Astrocyte of the spinal cord (primary cell): ENCODE measurements around the gene GRM4.

ENCODE experiments used
- DNase-seq: peaks from one replicate; pipeline ENCODE4 v3.0.0; 2011; ENCODE audit warnings: low read depth, low spot score
- H3K4me3 ChIP-seq: 2 replicates; pipeline ENCODE4 v1.5.1; 2011; ENCODE audit warnings: low read depth, mild to moderate bottlenecking, low read length, moderate library complexity
- CTCF ChIP-seq: IDR thresholded peaks from 2 replicates; pipeline ENCODE4 v1.5.1; 2012; ENCODE audit warnings: low read depth, mild to moderate bottlenecking, low read length, inconsistent platforms
- in situ Hi-C: cut with HindIII; loops from 2 replicates; pipeline ENCODE4 v1.10.0; 2017; ENCODE audit warnings: low sequenced_read_pairs

The GRM4 gene

GRCh38 chr6:34073540-34073939 lies 72.3 kb downstream of the GRM4 start:
- DNase-seq, result no peak
- no peak for TF ChIP-seq CTCF
- H3K4me3 ChIP-seq, result no peak overlapping the region
- in situ Hi-C loops, result no loop called here

GRCh38 chr6:34072727-34073126 lies 73.2 kb downstream of the GRM4 start:
- H3K4me3 ChIP-seq, result no peak overlapping the region
- DNase-seq, result no peak
- in situ Hi-C loops, result no loop called here
- no peak for TF ChIP-seq CTCF

GRCh38 chr6:34071884-34072379 lies 74.0 kb downstream of the GRM4 start:
- in situ Hi-C loops, result no loop called here
- DNase-seq, result no peak
- no peak overlapping the region for H3K4me3 ChIP-seq
- TF ChIP-seq CTCF, result no peak

- H3K4me3 ChIP-seq, result no peak overlapping the region
- DNase-seq, result no peak
- in situ Hi-C loops, result no loop called here
- TF ChIP-seq CTCF, result no peak
Observed at GRCh38 chr6:34071136-34071883, 74.6 kb downstream of the GRM4 start.

GRCh38 chr6:34070315-34071135 lies 75.4 kb downstream of the GRM4 start:
- in situ Hi-C loops, result no loop called here
- DNase-seq, result no peak
- TF ChIP-seq CTCF, result no peak
- H3K4me3 ChIP-seq, result no peak overlapping the region

- H3K4me3 ChIP-seq, result no peak overlapping the region
- no peak for DNase-seq
- in situ Hi-C loops, result no loop called here
- TF ChIP-seq CTCF, result no peak
Observed at GRCh38 chr6:34068462-34069044, 77.3 kb downstream of the GRM4 start.
